Gastroesophageal sphincter (tissue), 4 donors: ENCODE data around the gene C5. TPM values are rescaled to one million over a fixed set of nuclear protein-coding genes. Genes with fewer than 3 reads are reported as not detected.

ENCODE experiments used
- ATAC-seq: fragments of 150-250 bp; one replicate; pipeline ENCODE4 v1.9.1; 2016; ENCODE audit warnings: mild to moderate bottlenecking, moderate library complexity
- H3K27ac ChIP-seq, 4 donors: fragments of 200-600 bp; sonication (generic) in 3 of 4; 1 replicate in 3 of 4; 2 replicates in 1 of 4; pipeline ENCODE4 v1.5.1; 2016 to 2019
- H3K27me3 ChIP-seq: fragments of 200-600 bp; sonication (generic); one replicate; pipeline ENCODE4 v1.5.1; 2019
- H3K36me3 ChIP-seq, 2 donors: fragments of 200-600 bp; sonication (generic); one replicate each; pipeline ENCODE4 v1.5.1; 2019; ENCODE audit warnings: control low read depth in 1 of 2
- H3K4me1 ChIP-seq, 3 donors: fragments of 200-600 bp; sonication (generic); 1 replicate in 2 of 3; 2 replicates in 1 of 3; pipeline ENCODE4 v1.5.1; 2016 to 2019; ENCODE audit warnings: control low read depth in 2 of 3
- H3K4me3 ChIP-seq, 2 donors: fragments of 200-600 bp; sonication (generic); one replicate each; pipeline ENCODE4 v1.5.1; 2019; ENCODE audit warnings: mild to moderate bottlenecking in 1 of 2, moderate library complexity in 1 of 2
- H3K9me3 ChIP-seq, 3 donors: fragments of 200-600 bp; sonication (generic); one replicate each; pipeline ENCODE4 v1.5.1; 2017 to 2019; ENCODE audit warnings: control low read depth in 2 of 3
- EP300 ChIP-seq: sonication (generic); formaldehyde crosslinking; IDR thresholded peaks from one replicate; pipeline ENCODE4 v1.6.1; 2017; ENCODE audit warnings: antibody characterized with exemption, mild to moderate bottlenecking
- POLR2A ChIP-seq, 2 donors: fragments of 450-650 bp; IDR thresholded peaks; one replicate each; pipeline ENCODE4 v1.6.1; 2017; ENCODE audit warnings: antibody characterized with exemption in 2 of 2, mild to moderate bottlenecking in 2 of 2, moderate library complexity in 1 of 2
- POLR2AphosphoS5 ChIP-seq: sonication (generic); formaldehyde crosslinking; IDR thresholded peaks from one replicate; pipeline ENCODE4 v1.6.1; 2017; ENCODE audit warnings: antibody characterized with exemption
- WGBS, 2 donors: methylation state at CpG; one replicate each; pipeline ENCODE4 v1.1.5; 2018; ENCODE audit warnings: low coverage in 1 of 2; 5-methylcytosine and 5-hydroxymethylcytosine counted together
- total RNA-seq, 4 donors: library from RNA; depleted of rRNA; stranded (reverse); fragments of >200 nt; gene quantifications; one replicate each; pipeline ENCODE4 v1.1.0, GENCODE V29; 2016
- TF ChIP-seq, protein P1 (sequence below), 4 experiments: fragments of 200-600 bp in 2 of 4; fragments of 450-650 bp in 2 of 4; sonication (generic) in 1 of 4; IDR thresholded peaks; one replicate each; pipeline ENCODE4 v1.5.1; 2017 to 2019; ENCODE audit warnings: antibody characterized with exemption in 4 of 4, mild to moderate bottlenecking in 2 of 4, moderate library complexity in 2 of 4

C5 gene
- total RNA-seq, 4 donors from 2014 or later = 2.7 to 8.9 (median 6.3) TPM

DNA sequence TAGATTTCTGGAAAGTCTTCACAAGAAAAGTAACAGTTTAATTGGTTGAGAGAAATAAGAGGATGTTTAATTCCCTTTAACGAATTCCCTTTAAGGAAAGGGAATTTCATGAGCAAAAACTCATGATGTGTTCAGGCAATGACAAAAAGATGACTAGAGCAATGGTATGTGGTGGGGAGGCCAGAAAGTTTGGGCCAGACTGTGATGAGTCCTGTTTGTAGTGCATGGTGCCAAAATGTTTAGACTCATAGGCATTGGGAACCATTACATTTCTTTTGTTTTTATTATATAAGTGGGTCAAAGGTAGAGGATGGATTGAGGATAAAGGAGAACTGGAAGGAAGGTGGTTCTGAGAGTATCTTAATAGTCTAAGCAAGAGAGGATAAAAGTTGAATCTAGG is 35.6 kb upstream of the C5 start:
- 70 to 100% methylated on average over 1 of the region's 1 CpG for WGBS, 2 donors
- ATAC-seq = no peak

DNA sequence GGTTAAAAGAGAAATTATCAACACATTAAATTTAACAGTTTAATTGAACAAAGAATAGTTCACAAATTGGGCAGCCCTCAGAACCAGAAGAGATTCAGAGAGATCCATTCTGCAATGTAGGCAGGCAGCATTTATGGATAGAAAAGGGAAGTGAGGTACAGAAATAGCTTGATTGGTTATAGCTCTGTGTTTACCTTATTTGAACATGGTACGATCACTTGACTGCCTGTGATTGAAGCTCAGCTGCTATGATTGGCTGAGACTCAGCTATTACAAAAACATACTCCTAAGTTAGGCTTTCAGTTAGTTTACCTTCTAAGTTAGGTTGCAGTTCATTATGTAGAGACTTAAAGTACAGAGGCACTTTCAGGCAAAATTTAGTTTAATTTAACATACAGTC is 32.0 kb upstream of the C5 start:
- no peak overlapping the region for H3K4me3 ChIP-seq
- TF ChIP-seq, protein P1, sequence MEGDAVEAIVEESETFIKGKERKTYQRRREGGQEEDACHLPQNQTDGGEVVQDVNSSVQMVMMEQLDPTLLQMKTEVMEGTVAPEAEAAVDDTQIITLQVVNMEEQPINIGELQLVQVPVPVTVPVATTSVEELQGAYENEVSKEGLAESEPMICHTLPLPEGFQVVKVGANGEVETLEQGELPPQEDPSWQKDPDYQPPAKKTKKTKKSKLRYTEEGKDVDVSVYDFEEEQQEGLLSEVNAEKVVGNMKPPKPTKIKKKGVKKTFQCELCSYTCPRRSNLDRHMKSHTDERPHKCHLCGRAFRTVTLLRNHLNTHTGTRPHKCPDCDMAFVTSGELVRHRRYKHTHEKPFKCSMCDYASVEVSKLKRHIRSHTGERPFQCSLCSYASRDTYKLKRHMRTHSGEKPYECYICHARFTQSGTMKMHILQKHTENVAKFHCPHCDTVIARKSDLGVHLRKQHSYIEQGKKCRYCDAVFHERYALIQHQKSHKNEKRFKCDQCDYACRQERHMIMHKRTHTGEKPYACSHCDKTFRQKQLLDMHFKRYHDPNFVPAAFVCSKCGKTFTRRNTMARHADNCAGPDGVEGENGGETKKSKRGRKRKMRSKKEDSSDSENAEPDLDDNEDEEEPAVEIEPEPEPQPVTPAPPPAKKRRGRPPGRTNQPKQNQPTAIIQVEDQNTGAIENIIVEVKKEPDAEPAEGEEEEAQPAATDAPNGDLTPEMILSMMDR (IDR thresholded peaks at IDR 0.05) = no peak
- TF ChIP-seq POLR2A (IDR thresholded peaks at IDR 0.05) (no peak), POLR2AphosphoS5 (no peak), EP300 (no peak)
- peaks cover 0 to 34% of the 10 kb centered on the region in 2 donors for H3K36me3 ChIP-seq
- H3K4me1 ChIP-seq = no peaks in the 10 kb centered on the region
- H3K9me3 ChIP-seq = no peaks in the 10 kb centered on the region
- no peak for ATAC-seq
- 43 to 67% methylated on average over 1 of the region's 1 CpG for WGBS, 2 donors
- H3K27me3 ChIP-seq = no peaks in the 10 kb centered on the region
- H3K27ac ChIP-seq = no peak overlapping the region

More for the DNA sequence above, 35.6 kb upstream of the C5 start:
- H3K27ac ChIP-seq = no peak overlapping the region
- peaks cover 0 to 35% of the 10 kb centered on the region in 2 donors for H3K36me3 ChIP-seq
- H3K4me3 ChIP-seq = no peak overlapping the region
- no peaks in the 10 kb centered on the region for H3K9me3 ChIP-seq
- no peak for TF ChIP-seq POLR2A (IDR thresholded peaks at IDR 0.05)
- TF ChIP-seq, protein P1 (IDR thresholded peaks at IDR 0.05) = no peak
- H3K27me3 ChIP-seq = no peaks in the 10 kb centered on the region
- no peaks in the 10 kb centered on the region for H3K4me1 ChIP-seq

DNA sequence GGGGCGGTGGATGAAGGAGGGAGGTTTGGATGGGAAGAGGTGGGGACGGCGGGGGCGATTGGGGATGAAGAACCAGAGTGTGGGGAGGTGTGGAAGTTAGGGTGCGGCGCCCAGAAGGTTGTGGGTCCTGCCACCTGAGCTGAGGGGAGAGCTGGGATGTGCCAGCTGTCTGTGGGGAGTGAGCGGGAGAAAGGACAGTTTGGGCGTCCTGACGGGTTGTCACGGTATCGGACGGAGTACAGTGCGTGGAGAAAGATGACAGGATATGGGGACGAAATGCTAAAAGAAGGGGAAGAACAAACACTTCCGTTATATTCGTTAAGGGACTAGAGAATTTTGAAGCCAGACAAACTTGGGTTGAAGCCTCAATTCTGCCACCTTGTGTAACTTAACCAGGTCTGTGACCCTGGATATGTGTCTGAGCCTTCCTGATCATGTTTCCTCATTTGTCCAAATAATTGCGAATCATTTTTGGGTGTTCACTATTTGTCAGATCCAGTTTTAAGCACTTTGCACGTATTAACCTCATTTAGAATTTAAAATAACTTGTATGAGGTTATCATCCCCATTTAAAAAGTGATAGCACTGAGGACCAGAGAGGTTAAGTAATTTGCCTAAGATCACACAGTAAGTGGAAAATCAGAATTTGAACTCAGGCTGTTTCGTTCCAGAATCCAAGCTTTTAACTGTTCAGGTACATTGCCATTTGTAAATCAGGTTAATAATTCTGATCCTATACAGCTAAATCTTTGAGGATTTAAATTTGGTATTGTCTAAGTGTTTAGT is 25.4 kb upstream of the C5 start:
- Histone ChIP-seq H3K4me3 (peak overlapping the region; percentile 59 to 82), H3K9me3 (no peaks in the 10 kb centered on the region), H3K27ac (peak overlapping the region; percentile 84 to 96 (median 92)), H3K36me3 (peaks cover 0 to 4% of the 10 kb centered on the region in 2 donors), H3K27me3 (no peaks in the 10 kb centered on the region), H3K4me1 (peaks cover 2 to 33% (median 9%) of the 10 kb centered on the region in 3 donors)
- 6 to 12% methylated on average over 10 to 14 of the region's 19 CpGs for WGBS, 2 donors
- ATAC-seq = peak; percentile 21
- TF ChIP-seq, protein P1 (IDR thresholded peaks at IDR 0.05) = no peak
- no peak for TF ChIP-seq EP300
- TF ChIP-seq POLR2AphosphoS5 = no peak
- no peak for TF ChIP-seq POLR2A (IDR thresholded peaks at IDR 0.05)

DNA sequence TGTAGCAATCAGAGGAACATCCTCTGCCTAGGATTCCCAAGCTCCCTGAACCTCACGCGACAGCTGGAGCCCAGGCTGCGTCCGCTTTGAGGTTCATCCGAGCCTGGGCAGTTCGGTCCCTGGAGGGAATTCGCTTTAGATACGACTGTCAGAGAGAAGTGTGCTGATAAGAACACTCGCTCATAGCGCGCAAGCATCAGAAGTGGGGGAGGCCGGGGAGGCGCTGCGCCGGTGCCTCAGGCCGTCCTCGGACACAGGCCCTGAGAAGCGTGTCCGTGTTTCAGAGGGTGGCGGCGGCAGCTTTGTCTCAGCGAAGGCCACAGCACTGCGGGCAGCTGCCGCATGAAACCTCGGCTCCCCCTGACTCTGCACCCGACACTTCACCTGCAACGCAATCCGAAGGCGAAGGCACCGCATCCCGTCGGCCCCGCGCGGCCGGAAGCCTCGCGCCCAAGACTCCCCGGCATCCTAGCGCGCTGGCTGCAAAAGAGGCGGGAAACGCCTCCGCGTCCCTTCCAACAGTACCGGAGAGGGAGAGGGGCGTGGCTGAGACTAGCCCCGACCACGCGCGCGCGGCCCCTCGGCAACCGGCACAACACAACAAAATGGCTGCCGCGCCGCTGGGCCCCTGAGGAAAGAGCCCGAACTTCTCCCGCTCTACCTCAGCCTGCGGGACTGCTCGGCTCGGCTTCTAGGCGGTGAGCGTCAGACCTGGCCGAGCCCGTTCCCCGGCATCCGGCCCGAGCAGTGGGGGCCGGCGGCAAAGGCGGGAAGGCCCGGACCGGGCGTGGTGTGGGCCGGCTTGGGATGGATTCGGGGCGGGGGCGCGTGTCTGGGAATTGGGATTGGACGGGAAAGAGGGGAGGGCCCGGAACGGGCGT is 24.5 kb upstream of the C5 start, which contains the start of gene CNTRL:
Gene CNTRL (plus strand): TSS at position 586 of the 881 bp plus-strand sequence. CDS start 13,372 bp downstream, outside the sequence.
- 0% methylated on average over 1 to 5 of the region's 85 CpGs for WGBS, 2 donors
- no peaks in the 10 kb centered on the region for H3K9me3 ChIP-seq
- H3K36me3 ChIP-seq = no peaks in the 10 kb centered on the region
- H3K4me1 ChIP-seq = peaks cover 2 to 33% (median 9%) of the 10 kb centered on the region in 3 donors
- ATAC-seq = peak; percentile 94
- peak within 1 kb of the TSS; percentile 84 to 96 (median 92) for H3K27ac ChIP-seq
- H3K4me3 ChIP-seq = peak within 1 kb of the TSS; percentile 59 to 82
- TF ChIP-seq POLR2A (IDR thresholded peaks at IDR 0.05) = peak; percentile 40 to 57
- peak; percentile 63 for TF ChIP-seq POLR2AphosphoS5
- TF ChIP-seq, protein P1 (IDR thresholded peaks at IDR 0.05) = peak in 2 of 4 experiments; percentile 17 to 18
- no peak for TF ChIP-seq EP300
- H3K27me3 ChIP-seq = no peaks in the 10 kb centered on the region
